Measurements from ENCODE around the gene RFX1.

DNA sequence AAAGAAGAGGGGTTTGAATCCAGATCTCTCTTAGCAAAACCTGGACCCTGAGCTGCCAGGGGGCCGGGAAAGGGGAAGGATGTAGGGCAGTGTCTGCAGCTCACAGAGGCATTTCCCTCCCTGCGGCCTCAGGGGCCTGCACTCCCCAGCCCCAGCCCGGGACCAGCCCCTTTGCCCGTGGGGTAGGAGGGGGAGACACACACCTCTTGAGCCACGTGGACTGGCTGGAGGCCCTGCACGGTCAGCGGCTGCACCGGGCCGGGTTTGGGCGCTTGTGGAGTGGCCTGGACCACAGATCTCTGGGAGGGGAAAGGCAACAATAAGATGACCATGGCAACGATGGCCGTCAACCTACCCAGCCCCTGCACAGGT is 26.9 kb downstream of the RFX1 start:
- TF ChIP-seq, protein P1, sequence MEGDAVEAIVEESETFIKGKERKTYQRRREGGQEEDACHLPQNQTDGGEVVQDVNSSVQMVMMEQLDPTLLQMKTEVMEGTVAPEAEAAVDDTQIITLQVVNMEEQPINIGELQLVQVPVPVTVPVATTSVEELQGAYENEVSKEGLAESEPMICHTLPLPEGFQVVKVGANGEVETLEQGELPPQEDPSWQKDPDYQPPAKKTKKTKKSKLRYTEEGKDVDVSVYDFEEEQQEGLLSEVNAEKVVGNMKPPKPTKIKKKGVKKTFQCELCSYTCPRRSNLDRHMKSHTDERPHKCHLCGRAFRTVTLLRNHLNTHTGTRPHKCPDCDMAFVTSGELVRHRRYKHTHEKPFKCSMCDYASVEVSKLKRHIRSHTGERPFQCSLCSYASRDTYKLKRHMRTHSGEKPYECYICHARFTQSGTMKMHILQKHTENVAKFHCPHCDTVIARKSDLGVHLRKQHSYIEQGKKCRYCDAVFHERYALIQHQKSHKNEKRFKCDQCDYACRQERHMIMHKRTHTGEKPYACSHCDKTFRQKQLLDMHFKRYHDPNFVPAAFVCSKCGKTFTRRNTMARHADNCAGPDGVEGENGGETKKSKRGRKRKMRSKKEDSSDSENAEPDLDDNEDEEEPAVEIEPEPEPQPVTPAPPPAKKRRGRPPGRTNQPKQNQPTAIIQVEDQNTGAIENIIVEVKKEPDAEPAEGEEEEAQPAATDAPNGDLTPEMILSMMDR (IDR thresholded peaks at IDR 0.05) = no peak
- TF ChIP-seq POLR2AphosphoS5 (IDR thresholded peaks at IDR 0.05) (no peak), EP300 (IDR thresholded peaks at IDR 0.05) (no peak)
